ENCODE measurements around the gene RRAS2.

RRAS2 gene

GRCh38 chr11:14267861-14268635 is 90.9 kb downstream of the RRAS2 start:
- TF ChIP-seq, protein P1, sequence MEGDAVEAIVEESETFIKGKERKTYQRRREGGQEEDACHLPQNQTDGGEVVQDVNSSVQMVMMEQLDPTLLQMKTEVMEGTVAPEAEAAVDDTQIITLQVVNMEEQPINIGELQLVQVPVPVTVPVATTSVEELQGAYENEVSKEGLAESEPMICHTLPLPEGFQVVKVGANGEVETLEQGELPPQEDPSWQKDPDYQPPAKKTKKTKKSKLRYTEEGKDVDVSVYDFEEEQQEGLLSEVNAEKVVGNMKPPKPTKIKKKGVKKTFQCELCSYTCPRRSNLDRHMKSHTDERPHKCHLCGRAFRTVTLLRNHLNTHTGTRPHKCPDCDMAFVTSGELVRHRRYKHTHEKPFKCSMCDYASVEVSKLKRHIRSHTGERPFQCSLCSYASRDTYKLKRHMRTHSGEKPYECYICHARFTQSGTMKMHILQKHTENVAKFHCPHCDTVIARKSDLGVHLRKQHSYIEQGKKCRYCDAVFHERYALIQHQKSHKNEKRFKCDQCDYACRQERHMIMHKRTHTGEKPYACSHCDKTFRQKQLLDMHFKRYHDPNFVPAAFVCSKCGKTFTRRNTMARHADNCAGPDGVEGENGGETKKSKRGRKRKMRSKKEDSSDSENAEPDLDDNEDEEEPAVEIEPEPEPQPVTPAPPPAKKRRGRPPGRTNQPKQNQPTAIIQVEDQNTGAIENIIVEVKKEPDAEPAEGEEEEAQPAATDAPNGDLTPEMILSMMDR (IDR thresholded peaks at IDR 0.05) = no peak
- H3K27ac ChIP-seq = no peak overlapping the region
- H3K4me1 ChIP-seq = no peaks in the 10 kb centered on the region
- H3K27me3 ChIP-seq (ENCODE audit: control insufficient read depth, insufficient read depth, low read length) = no peaks in the 10 kb centered on the region
- no peak overlapping the region for H3K9ac ChIP-seq
- no peaks in the 10 kb centered on the region for H3K79me2 ChIP-seq
- no peak overlapping the region for H3K4me2 ChIP-seq (ENCODE audit: low read length)
- H3K4me3 ChIP-seq (ENCODE audit: low read depth, low read length) = no peak overlapping the region
- H3K9me3 ChIP-seq (ENCODE audit: control insufficient read depth, low read length) = no peaks in the 10 kb centered on the region
- H2AFZ ChIP-seq = no peak overlapping the region
- H3K36me3 ChIP-seq (ENCODE audit: control insufficient read depth, insufficient read depth, low read length) = no peaks in the 10 kb centered on the region

- no peak overlapping the region for H3K27ac ChIP-seq
- no peaks in the 10 kb centered on the region for H3K4me1 ChIP-seq
- TF ChIP-seq, protein P1 (IDR thresholded peaks at IDR 0.05) = no peak
- H3K79me2 ChIP-seq = no peaks in the 10 kb centered on the region
- no peak overlapping the region for H3K4me3 ChIP-seq (ENCODE audit: low read depth, low read length)
- no peak overlapping the region for H3K4me2 ChIP-seq (ENCODE audit: low read length)
- H2AFZ ChIP-seq = no peak overlapping the region
- H3K9ac ChIP-seq = no peak overlapping the region
- H3K36me3 ChIP-seq (ENCODE audit: control insufficient read depth, insufficient read depth, low read length) = no peaks in the 10 kb centered on the region
- H3K9me3 ChIP-seq (ENCODE audit: control insufficient read depth, low read length) = no peaks in the 10 kb centered on the region
- no peaks in the 10 kb centered on the region for H3K27me3 ChIP-seq (ENCODE audit: control insufficient read depth, insufficient read depth, low read length)
Observed at GRCh38 chr11:14266622-14267021, 92.4 kb downstream of the RRAS2 start.

DNA sequence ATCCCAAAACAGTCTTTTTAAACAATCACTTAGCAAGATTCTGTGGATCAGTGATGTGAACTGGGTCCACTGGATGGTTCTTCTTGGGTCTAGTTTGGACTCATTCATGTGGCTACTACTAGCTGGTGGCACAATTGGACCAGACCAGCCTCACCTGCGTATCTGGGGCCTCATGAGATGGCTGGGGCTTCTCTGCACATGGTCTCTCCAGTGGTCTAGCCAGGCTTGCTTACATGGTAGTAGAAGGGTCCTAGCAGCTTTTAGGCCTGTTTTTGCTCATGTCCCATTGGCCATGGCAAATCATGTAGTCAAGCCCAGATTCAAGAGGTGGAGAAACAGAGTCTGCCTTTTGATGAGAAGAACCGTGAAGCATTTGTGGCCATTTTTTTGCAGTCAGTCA is 94.0 kb downstream of the RRAS2 start:
- Histone ChIP-seq H3K27me3 (ENCODE audit: control insufficient read depth, insufficient read depth, low read length) (no peaks in the 10 kb centered on the region), H3K9ac (no peak overlapping the region), H3K4me3 (ENCODE audit: low read depth, low read length) (no peak overlapping the region), H2AFZ (no peak overlapping the region), H3K79me2 (no peaks in the 10 kb centered on the region), H3K4me1 (no peaks in the 10 kb centered on the region), H3K27ac (no peak overlapping the region), H3K36me3 (ENCODE audit: control insufficient read depth, insufficient read depth, low read length) (no peaks in the 10 kb centered on the region), H3K4me2 (ENCODE audit: low read length) (no peak overlapping the region), H3K9me3 (ENCODE audit: control insufficient read depth, low read length) (no peaks in the 10 kb centered on the region)
- TF ChIP-seq, protein P1 (IDR thresholded peaks at IDR 0.05) = no peak

- no peak overlapping the region for H3K27ac ChIP-seq
- no peaks in the 10 kb centered on the region for H3K27me3 ChIP-seq (ENCODE audit: control insufficient read depth, insufficient read depth, low read length)
- no peaks in the 10 kb centered on the region for H3K9me3 ChIP-seq (ENCODE audit: control insufficient read depth, low read length)
- H3K4me1 ChIP-seq = no peaks in the 10 kb centered on the region
- no peaks in the 10 kb centered on the region for H3K79me2 ChIP-seq
- no peak overlapping the region for H3K4me2 ChIP-seq (ENCODE audit: low read length)
- H3K4me3 ChIP-seq (ENCODE audit: low read depth, low read length) = no peak overlapping the region
- no peaks in the 10 kb centered on the region for H3K36me3 ChIP-seq (ENCODE audit: control insufficient read depth, insufficient read depth, low read length)
- TF ChIP-seq, protein P1 (IDR thresholded peaks at IDR 0.05) = no peak
- no peak overlapping the region for H3K9ac ChIP-seq
- no peak overlapping the region for H2AFZ ChIP-seq
Observed at GRCh38 chr11:14262271-14262846, 96.6 kb downstream of the RRAS2 start.

DNA sequence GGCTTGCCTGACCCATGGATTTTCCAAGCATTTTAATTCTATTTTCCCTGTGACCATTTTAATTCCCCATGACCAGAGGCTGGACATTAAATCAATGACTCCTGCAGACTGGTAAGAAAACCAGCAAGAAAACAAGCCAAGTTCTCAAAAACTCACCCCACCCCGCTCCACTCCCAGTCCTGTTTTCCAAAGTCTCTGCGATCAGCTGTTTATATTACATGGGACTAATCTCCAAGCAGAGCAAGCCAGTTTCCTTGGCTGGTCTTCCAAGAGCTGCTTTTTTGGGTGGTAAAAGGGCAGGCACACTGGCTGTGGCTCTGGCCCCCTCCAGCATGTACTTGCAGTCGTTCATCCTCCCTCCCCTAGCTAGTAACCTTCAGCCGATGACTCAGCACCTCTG is 97.9 kb downstream of the RRAS2 start:
- no peak overlapping the region for H3K4me3 ChIP-seq (ENCODE audit: low read depth, low read length)
- H2AFZ ChIP-seq = no peak overlapping the region
- H3K27me3 ChIP-seq (ENCODE audit: control insufficient read depth, insufficient read depth, low read length) = no peaks in the 10 kb centered on the region
- H3K36me3 ChIP-seq (ENCODE audit: control insufficient read depth, insufficient read depth, low read length) = no peaks in the 10 kb centered on the region
- no peaks in the 10 kb centered on the region for H3K79me2 ChIP-seq
- no peak overlapping the region for H3K27ac ChIP-seq
- H3K4me1 ChIP-seq = no peaks in the 10 kb centered on the region
- TF ChIP-seq, protein P1 (IDR thresholded peaks at IDR 0.05) = no peak
- no peak overlapping the region for H3K4me2 ChIP-seq (ENCODE audit: low read length)
- no peaks in the 10 kb centered on the region for H3K9me3 ChIP-seq (ENCODE audit: control insufficient read depth, low read length)
- H3K9ac ChIP-seq = no peak overlapping the region

All from parathyroid adenoma (tissue), 2 donors.